Measurements from ENCODE around the gene PHF21A.

PHF21A gene

DNA sequence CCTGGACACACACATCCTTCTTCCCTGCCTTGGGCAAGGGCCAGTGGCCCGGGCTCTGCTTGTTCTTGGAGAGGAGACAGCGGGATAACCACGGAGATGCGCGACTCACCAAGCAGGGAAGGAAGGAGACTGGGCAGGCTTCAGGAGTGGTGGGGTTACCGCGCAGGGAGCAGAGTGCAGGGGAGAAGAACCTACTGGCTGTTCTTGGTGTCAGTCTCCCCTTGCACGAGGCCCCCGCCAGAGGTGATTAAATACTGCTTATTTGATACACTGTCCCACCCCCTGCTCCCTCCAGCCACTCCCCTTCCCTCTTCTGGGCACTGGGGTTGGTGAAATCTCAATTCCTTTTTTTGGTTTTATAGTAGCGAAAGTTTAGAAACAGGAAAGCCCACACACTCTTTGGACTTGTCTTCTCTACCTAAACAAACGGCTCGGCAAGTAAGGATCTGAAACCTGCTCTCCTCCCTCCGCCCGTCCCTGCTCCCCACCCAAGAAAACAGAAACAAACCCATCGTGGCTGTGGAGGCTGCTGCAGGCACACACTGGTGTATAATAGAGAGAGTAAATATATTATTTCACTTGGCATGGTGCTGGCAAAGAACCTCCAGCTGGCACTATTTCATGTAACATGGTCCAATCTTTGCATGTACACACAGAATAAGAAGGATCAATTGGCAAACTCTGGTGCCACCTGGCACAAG is 188.0 kb downstream of the PHF21A start:
- peak in 1 of 2 donors; percentile 19 for ATAC-seq

- no peak for ATAC-seq
Measured at GRCh38 chr11:45932217-45932616, 189.0 kb downstream of the PHF21A start.

DNA sequence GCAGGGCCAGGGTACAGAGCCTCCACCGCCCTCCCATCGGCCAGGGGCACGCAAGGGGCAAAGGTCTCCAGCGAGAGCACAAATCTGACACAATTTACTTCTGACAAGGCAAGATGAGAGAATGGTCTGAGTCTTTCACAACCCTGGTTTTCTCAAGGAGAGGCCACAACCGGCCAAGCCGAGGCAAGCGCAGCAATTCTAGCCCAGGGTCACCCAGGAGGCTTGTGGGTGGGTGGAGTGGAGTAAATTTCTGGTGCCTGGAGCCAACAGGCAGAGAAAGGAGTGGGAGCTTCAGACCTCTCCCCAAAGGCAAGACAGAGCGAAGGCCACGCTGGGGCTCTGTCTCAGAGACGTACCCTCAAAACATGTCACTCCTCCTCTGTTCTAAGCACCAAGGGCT is 189.5 kb downstream of the PHF21A start:
- ATAC-seq = no peak

- ATAC-seq = no peak
Measured at GRCh38 chr11:45930951-45931570, 190.2 kb downstream of the PHF21A start.

GRCh38 chr11:45930031-45930794 is 191.0 kb downstream of the PHF21A start:
- peak; percentile 63 to 69 for ATAC-seq

GRCh38 chr11:45929486-45930030 is 191.7 kb downstream of the PHF21A start:
- peak; percentile 12 to 25 for ATAC-seq

DNA sequence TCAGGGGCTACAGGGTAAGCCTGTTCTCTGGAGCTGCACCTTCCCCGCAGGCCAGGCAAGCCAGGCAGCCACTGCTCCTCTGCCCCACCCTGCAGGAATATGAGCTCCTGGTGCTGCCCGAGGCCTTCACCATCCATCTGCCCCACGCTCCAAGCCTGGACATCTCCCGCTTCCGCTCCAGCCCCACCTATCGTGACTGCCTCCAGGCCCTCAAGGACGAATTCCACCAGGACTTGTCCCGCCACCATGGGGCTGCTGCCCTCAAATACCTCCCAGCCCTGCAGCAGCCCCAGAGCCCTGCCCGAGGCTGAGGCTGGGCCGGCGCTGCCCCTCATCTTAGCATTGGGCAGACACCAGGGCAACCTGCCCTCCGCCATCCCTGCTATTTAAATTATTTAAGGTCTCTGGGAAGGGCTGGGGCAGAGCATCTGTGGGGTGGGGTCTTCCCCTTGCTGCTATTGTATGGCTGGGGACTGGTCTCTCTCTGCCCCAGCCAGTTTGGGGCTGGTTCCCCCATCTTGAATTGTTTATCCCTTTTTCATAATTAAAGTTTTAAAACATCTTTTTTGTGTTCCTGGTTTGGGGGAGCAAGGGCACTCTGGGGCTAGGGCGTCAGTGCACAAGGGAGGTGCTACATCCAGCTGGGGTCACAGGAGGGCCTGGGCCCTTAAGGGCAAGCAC is 192.6 kb downstream of the PHF21A start:
- no peak for ATAC-seq

DNA sequence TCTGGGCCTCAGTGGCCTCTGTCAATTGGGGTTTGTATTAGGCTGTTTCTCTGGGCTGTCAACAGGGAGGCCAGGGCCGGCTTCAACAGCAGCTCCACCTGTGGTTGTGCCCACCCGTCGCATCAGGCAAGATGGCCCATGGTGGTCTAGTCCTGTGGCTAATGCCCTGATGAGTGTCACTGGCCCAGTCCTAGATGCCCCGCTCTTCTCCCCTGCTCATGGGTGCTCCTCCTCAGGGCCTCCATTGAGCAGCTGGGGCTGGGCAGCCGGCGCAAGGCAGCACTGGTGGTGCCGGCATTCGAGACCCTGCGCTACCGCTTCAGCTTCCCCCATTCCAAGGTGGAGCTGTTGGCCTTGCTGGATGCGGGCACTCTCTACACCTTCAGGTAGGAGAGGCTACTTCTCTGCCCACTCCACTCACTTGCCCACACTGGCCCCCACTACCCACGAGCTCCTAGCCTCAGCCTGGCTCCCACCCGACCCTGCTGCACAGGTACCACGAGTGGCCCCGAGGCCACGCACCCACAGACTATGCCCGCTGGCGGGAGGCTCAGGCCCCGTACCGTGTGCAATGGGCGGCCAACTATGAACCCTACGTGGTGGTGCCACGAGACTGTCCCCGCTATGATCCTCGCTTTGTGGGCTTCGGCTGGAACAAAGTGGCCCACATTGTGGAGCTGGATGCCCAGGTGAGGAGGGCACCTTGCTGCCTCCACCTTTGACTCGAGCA is 193.4 kb downstream of the PHF21A start:
- ATAC-seq = no peak

DNA sequence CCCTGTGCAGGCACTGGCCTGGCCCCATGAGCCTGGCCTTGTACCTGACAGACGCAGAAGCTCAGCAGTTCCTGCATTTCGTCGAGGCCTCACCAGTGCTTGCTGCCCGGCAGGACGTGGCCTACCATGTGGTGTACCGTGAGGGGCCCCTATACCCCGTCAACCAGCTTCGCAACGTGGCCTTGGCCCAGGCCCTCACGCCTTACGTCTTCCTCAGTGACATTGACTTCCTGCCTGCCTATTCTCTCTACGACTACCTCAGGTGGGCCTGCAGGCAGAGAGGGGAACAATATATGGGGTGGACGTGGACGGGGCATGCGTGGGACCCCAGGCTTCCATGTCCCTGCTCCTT is 193.9 kb downstream of the PHF21A start:
- no peak for ATAC-seq

DNA sequence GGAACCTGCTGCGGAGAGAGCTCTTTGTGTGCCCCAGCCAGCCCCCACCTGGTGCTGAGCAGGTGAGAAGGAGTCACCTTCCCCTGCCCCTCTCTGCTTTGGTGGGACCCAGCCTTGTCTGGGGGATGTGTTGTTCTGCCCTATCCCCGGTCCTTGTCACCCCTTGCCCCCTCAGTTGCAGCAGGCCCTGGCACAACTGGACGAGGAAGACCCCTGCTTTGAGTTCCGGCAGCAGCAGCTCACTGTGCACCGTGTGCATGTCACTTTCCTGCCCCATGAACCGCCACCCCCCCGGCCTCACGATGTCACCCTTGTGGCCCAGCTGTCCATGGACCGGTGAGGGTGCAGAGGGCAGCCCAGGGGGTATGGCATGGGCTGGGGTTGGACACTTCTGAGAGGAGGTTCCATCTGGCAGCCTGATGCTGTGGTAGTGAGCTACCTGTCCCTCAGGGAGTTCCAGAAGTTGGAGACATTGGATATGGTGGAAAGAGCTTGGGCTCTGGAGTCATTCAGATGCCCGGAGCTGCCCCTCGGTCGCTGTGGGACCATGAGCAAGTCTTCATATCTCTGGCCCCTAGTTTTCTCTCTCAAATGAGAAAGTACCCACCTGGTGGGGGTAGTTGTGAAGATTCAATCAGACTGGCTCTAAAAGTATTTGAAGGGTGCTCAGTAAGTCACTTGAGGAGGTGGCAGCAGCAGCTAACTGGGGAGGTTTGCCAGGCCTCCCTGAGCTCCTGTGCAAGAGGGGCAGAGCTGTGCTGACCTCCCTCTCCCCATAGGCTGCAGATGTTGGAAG is 194.5 kb downstream of the PHF21A start:
- ATAC-seq = no peak

DNA sequence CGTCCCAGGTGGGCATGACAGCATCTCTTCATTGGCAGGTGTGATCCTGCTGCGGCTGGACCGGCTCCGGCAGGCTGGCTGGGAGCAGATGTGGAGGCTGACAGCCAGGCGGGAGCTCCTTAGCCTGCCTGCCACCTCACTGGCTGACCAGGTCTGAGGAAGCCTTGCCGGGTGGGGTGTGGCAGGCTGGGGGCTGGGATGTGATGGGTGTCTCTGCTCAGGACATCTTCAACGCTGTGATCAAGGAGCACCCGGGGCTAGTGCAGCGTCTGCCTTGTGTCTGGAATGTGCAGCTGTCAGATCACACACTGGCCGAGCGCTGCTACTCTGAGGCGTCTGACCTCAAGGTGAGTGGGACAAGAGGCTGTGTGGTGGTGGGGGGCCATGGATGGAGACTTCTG is 195.3 kb downstream of the PHF21A start:
- ATAC-seq = no peak

DNA sequence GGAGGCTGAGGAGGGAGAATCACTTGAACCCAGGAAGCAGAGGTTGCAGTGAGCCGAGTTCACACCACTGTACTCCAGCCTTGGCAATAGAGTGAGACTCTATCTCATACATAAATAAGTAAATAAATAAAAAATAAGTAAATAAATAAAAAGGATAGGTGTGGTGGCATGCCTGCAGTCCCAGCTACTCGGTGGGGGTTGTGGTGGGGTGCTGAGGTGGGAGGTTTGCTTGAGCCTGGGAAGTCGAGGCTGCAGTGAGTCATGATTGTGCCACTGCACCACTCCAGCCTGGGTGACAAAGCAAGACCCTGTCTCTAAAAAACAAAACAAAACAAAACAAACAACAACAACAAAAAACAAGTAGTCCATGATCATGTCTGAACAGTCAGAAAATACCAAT is 195.7 kb downstream of the PHF21A start:
- ATAC-seq = no peak

DNA sequence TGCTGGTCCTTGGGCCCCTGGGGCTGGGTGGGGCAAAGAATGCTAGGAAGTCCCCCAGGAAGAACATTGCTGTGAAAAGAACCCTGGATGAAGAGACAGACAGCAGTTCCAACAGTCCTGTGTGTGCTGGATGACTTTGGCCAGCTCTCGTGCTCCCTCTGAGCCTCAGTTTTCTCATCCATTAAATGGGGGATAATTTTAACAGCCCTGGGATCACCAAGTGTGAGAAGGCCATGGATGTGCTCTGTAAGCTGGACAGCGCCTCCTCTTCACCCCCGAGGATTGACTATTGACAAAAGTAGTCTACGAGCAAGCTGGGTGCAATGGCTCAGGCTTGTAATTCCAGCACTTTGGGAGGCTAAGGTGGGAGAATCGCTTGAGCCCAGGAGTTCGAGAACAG is 196.3 kb downstream of the PHF21A start:
- ATAC-seq = no peak

DNA sequence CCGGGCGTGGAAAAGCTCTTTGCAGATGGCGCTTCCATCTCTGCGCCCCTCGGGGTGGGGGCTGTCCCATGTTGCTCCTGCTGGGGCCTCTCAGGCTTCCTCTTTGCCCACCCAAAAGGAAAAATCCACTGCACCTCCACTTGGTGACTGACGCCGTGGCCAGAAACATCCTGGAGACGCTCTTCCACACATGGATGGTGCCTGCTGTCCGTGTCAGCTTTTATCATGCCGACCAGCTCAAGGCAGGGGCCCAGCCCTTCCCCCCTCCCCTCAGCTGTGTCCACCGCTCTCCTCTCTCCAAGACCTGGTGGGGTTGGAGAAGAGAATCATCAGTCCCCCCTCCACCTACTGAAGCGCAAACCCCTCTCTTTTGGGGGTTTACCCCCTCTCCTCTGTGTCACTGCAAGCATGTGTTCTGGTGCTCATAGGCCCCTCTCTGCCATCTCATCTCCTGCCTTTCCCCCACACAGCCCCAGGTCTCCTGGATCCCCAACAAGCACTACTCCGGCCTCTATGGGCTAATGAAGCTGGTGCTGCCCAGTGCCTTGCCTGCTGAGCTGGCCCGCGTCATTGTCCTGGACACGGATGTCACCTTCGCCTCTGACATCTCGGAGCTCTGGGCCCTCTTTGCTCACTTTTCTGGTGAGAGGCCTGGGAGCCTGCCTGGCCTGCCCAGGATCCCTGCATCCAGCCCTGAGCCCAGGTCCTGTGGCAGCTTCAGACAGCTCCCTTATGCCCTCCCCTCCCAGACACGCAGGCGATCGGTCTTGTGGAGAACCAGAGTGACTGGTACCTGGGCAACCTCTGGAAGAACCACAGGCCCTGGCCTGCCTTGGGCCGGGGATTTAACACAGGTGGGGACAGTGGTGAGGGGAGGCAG is 197.0 kb downstream of the PHF21A start:
- ATAC-seq = no peak

DNA sequence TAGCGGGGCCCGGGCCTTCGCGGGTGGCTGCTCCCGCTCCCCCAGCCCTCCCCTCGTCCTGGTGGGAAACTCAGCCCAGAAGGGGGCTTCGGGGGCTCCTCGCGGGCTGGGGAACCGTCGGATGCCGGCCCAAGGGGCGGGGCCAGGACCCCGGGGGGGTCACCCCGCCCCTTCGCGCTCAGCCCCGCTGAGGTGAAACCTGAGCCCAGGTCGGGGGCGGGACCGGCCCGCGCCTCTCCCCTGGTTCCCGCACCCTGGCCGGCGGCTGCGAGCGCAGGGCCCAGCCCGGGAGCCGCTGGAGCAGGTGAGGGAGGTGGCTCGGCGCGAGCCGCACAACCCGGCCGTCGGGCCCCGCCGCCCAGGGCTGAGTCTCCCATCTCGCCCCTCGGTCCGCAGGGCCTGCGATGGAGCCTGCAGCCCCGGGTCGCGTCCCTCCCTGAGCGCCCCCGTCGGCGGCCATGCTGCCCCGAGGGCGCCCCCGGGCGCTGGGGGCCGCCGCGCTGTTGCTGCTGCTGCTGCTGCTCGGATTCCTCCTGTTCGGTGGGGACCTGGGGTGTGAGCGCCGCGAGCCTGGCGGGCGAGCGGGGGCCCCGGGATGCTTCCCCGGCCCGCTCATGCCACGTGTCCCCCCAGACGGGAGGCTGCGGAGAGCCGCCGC is 198.7 kb downstream of the PHF21A start, which contains the start of gene LARGE2:
TSS of gene LARGE2 (plus strand) at position 232 of the 658 bp plus-strand sequence. CDS start at position 459, 227 bp downstream.
- no peak for ATAC-seq

DNA sequence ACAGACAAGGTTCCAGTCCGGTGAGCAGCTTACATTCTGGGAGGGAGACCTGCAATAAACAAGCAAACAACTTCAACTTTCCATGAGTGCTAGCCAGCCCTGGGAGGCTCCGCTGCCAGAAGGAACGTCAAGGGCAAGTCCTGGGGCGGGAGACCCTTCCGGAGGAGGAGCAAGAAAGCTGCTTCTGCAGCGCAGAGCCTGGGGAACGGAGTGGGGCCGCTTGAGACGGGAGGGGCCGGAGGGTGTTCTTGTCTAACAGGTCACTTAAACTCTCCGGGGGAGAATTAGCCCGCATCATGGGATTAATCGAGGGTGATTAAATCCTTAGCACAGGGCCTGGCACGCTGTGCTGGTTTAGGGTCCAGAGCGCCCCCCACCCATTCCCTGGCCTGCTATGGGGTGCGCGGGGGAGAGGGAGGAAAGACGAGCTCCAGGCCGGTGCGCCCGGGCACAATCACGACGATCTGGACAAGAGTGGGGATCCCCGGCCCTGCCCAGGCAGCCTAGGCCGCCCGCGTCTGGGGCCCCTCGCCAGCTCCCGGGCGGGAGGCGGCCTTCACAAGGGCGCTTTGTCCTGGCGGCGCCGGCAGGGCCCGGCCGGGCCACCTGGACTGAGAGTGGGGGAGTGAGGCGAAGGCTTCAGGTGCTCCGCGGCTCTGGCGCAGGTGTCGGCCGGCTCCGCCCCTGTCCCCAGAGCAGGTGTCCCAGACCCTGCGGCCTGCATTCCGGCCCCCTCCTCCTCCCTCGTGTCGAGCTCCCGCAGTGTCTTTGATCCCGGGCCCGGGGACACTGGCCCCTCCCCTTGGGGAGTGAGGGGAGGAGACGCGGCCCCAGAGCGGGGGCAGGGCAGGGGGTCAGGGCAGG is 199.5 kb downstream of the PHF21A start:
- no peak for ATAC-seq

- no peak for ATAC-seq
Measured at GRCh38 chr11:45920531-45921477, 200.4 kb downstream of the PHF21A start.
